ENCODE data around the gene PARVB. TPM values are rescaled to one million over a fixed set of nuclear protein-coding genes. Genes with fewer than 3 reads are reported as not detected.

The PARVB gene
- total RNA-seq, 1 donor from 2014 or later: 12.7 TPM

DNA sequence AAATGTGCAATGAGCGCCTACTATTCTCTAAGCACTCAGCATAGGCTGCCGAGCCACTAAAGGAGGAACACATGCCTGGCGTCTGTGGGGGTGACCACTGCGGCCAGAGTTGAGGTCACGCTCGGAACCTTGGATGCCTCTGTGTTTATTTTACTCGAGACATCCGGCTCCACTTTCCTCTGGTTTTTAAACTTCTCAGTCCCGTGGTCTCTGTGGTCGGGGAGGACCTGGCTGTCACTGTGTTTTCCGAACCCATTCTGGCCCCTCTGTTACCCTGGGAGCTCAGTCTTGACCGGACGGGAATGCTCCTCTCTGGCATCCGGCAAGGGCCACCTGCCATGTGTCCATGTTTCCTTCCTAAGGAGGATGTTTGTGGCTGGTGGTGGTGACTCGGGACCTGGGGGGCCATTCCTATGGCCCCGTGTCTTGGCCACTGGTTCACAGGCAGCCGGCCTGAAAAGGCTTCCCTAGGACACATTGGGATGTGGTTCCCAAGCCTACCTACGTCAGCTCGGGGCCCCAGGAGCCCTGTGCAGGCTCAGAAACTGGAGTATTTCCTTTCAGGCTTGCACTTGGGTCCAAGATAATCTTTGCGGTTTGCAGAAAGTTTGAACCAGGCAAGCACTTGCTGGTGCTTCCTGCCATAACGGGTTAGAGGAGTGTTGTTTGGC lies 109.9 kb downstream of the PARVB start:
- no peak overlapping the region for H3K27ac Mint-ChIP-seq
- H3K4me3 ChIP-seq: no peak overlapping the region
- no peak overlapping the region for H3K4me2 ChIP-seq
- peaks cover 11% of the 10 kb centered on the region for H3K27me3 Mint-ChIP-seq (ENCODE audit: insufficient read depth, low read depth)
- H3K79me2 ChIP-seq (ENCODE audit: low read depth): no peaks in the 10 kb centered on the region
- no peaks in the 10 kb centered on the region for H3K36me3 Mint-ChIP-seq
- H3K4me1 Mint-ChIP-seq: peaks cover 19% of the 10 kb centered on the region
- peaks cover 7% of the 10 kb centered on the region for H3K4me1 ChIP-seq
- TF ChIP-seq, protein P1, sequence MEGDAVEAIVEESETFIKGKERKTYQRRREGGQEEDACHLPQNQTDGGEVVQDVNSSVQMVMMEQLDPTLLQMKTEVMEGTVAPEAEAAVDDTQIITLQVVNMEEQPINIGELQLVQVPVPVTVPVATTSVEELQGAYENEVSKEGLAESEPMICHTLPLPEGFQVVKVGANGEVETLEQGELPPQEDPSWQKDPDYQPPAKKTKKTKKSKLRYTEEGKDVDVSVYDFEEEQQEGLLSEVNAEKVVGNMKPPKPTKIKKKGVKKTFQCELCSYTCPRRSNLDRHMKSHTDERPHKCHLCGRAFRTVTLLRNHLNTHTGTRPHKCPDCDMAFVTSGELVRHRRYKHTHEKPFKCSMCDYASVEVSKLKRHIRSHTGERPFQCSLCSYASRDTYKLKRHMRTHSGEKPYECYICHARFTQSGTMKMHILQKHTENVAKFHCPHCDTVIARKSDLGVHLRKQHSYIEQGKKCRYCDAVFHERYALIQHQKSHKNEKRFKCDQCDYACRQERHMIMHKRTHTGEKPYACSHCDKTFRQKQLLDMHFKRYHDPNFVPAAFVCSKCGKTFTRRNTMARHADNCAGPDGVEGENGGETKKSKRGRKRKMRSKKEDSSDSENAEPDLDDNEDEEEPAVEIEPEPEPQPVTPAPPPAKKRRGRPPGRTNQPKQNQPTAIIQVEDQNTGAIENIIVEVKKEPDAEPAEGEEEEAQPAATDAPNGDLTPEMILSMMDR (IDR thresholded peaks at IDR 0.05): no peak
- TF ChIP-seq EZH2phosphoT487 (IDR thresholded peaks at IDR 0.05) (no peak), EZH2 (IDR thresholded peaks at IDR 0.05) (no peak)
- H3K9ac ChIP-seq: no peak overlapping the region
- H3F3A ChIP-seq (ENCODE audit: low read depth): no peaks in the 10 kb centered on the region
- H4K20me1 ChIP-seq (ENCODE audit: low read depth): no peaks in the 10 kb centered on the region
- DNase-seq (ENCODE audit: low spot score): no peak
- no peak overlapping the region for H2AFZ ChIP-seq (replicated peaks)
- H3K27me3 ChIP-seq: no peaks in the 10 kb centered on the region
- H3K9me3 Mint-ChIP-seq: peaks cover 12% of the 10 kb centered on the region
- H3K4me3 Mint-ChIP-seq: no peak overlapping the region
- no peaks in the 10 kb centered on the region for H3K36me3 ChIP-seq
- no peak overlapping the region for H3K27ac ChIP-seq
- H3K9me3 ChIP-seq (ENCODE audit: low read depth): no peaks in the 10 kb centered on the region

DNA sequence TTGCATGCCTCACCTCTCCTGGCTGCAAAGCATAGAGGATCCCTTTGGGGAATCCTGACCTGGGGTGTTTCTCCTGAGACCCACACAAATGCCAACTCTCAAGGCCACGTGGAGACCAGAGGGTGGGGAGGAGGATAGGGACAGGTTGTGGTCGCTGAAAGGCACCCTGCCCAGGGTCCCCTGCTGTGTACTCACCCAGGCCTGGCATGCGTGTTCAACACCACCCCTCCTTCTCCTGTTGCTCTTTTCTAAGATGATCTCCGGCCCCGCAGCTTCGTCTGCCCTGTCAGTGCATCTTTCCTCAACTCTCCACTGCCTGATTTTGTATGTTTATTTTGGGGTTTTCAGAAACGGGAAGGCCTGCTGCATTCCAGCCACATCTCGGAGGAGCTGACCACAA lies 112.0 kb downstream of the PARVB start:
- H3K9me3 Mint-ChIP-seq: peaks cover 13% of the 10 kb centered on the region
- Histone ChIP-seq H3K27me3 (no peaks in the 10 kb centered on the region), H2AFZ (replicated peaks) (no peak overlapping the region)

DNA sequence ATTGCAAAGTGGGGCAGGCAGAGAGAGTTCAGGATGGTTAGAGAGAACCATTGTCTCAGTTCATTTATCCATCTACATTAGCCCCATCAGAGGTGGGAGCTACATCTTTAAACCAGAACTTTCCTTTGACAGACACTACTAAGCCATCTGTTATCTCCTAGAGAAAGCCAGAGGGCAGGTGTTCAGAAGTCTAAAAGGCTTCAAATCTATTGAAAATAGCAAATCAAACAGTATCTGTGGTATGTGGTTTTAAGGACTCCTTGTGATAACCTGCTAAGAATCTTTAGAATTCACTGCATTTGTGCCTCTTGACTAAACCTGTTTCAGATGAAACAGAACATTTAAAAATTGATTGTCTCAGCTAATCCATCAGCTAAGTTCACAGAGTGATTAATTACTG lies 112.7 kb downstream of the PARVB start:
- Histone ChIP-seq H3K4me1 (peaks cover 7% of the 10 kb centered on the region), H3K79me2 (ENCODE audit: low read depth) (no peaks in the 10 kb centered on the region), H3K36me3 (no peaks in the 10 kb centered on the region), H2AFZ (replicated peaks) (no peak overlapping the region), H3K9ac (no peak overlapping the region), H3K4me2 (no peak overlapping the region), H3K4me3 (no peak overlapping the region), H3F3A (ENCODE audit: low read depth) (no peaks in the 10 kb centered on the region), H3K9me3 (ENCODE audit: low read depth) (no peaks in the 10 kb centered on the region), H4K20me1 (ENCODE audit: low read depth) (no peaks in the 10 kb centered on the region), H3K27ac (no peak overlapping the region), H3K27me3 (no peaks in the 10 kb centered on the region)
- peaks cover 7% of the 10 kb centered on the region for H3K27me3 Mint-ChIP-seq (ENCODE audit: insufficient read depth, low read depth)
- H3K9me3 Mint-ChIP-seq: peaks cover 13% of the 10 kb centered on the region
- no peak for DNase-seq (ENCODE audit: low spot score)
- no peak overlapping the region for H3K27ac Mint-ChIP-seq
- TF ChIP-seq EZH2 (IDR thresholded peaks at IDR 0.05): no peak
- no peak for TF ChIP-seq EZH2phosphoT487 (IDR thresholded peaks at IDR 0.05)
- TF ChIP-seq, protein P1 (IDR thresholded peaks at IDR 0.05): no peak
- H3K4me3 Mint-ChIP-seq: no peak overlapping the region
- peaks cover 5% of the 10 kb centered on the region for H3K4me1 Mint-ChIP-seq
- no peaks in the 10 kb centered on the region for H3K36me3 Mint-ChIP-seq

More for the DNA sequence above, 112.0 kb downstream of the PARVB start:
- Histone ChIP-seq H3K4me1 (peaks cover 7% of the 10 kb centered on the region), H3K36me3 (no peaks in the 10 kb centered on the region), H3F3A (ENCODE audit: low read depth) (no peaks in the 10 kb centered on the region), H3K4me2 (no peak overlapping the region), H3K79me2 (ENCODE audit: low read depth) (no peaks in the 10 kb centered on the region), H3K4me3 (no peak overlapping the region), H3K9me3 (ENCODE audit: low read depth) (no peaks in the 10 kb centered on the region), H3K27ac (no peak overlapping the region), H3K9ac (no peak overlapping the region), H4K20me1 (ENCODE audit: low read depth) (no peaks in the 10 kb centered on the region)
- peaks cover 5% of the 10 kb centered on the region for H3K4me1 Mint-ChIP-seq
- TF ChIP-seq, protein P1 (IDR thresholded peaks at IDR 0.05): no peak
- no peak for TF ChIP-seq EZH2phosphoT487 (IDR thresholded peaks at IDR 0.05)
- no peak for TF ChIP-seq EZH2 (IDR thresholded peaks at IDR 0.05)
- no peak overlapping the region for H3K4me3 Mint-ChIP-seq
- no peak overlapping the region for H3K27ac Mint-ChIP-seq
- H3K27me3 Mint-ChIP-seq (ENCODE audit: insufficient read depth, low read depth): peaks cover 11% of the 10 kb centered on the region
- no peaks in the 10 kb centered on the region for H3K36me3 Mint-ChIP-seq
- no peak for DNase-seq (ENCODE audit: low spot score)

Data from neural progenitor cell (in vitro differentiated cells).